HepG2 (cell line): Measurements from ENCODE around the gene ZNF597. TPM values are rescaled to one million over a fixed set of nuclear protein-coding genes. Genes with fewer than 3 reads are reported as not detected.

ENCODE experiments used
- DBP ChIP-seq: sonication (generic); formaldehyde crosslinking; IDR thresholded peaks from 2 replicates; pipeline ENCODE4 v1.4.0; 2020; ENCODE audit warnings: missing genetic modification reagents; ENCODE audit errors: not compliant biosample characterization
- EHMT2 ChIP-seq: fragments of 200-600 bp; sonication (generic); IDR thresholded peaks from 2 replicates; pipeline ENCODE4 v1.7.0; 2017; ENCODE audit warnings: antibody characterized with exemption, low read depth, low read length, borderline replicate concordance
- ERF ChIP-seq: IDR thresholded peaks from 2 replicates; pipeline ENCODE4 v1.6.1; 2018; ENCODE audit warnings: missing biosample characterization, missing genetic modification reagents
- NFYC ChIP-seq: IDR thresholded peaks from 2 replicates; pipeline ENCODE4 v1.6.1; 2016; ENCODE audit warnings: missing genetic modification reagents, missing compliant biosample characterization
- NR2F2 ChIP-seq: IDR thresholded peaks from 2 replicates; pipeline ENCODE4 v1.6.1; 2012; ENCODE audit warnings: low read depth, inconsistent platforms, borderline replicate concordance
- ZNF225 ChIP-seq: sonication (generic); formaldehyde crosslinking; IDR thresholded peaks from 2 replicates; pipeline ENCODE4 v1.4.0; 2020; ENCODE audit warnings: mild to moderate bottlenecking, missing genetic modification reagents
- ZNF326 ChIP-seq: sonication (generic); formaldehyde crosslinking; IDR thresholded peaks from 2 replicates; pipeline ENCODE4 v1.4.0; 2020; ENCODE audit warnings: missing genetic modification reagents, borderline replicate concordance
- ZNF558 ChIP-seq: sonication (generic); formaldehyde crosslinking; IDR thresholded peaks from 2 replicates; pipeline ENCODE4 v1.9.0; 2022; ENCODE audit warnings: mild to moderate bottlenecking, missing genetic modification reagents, borderline replicate concordance
- ZNF777 ChIP-seq: sonication (generic); formaldehyde crosslinking; IDR thresholded peaks from 2 replicates; pipeline ENCODE4 v1.4.0; 2020; ENCODE audit warnings: missing genetic modification reagents
- ZSCAN25 ChIP-seq: sonication (generic); formaldehyde crosslinking; IDR thresholded peaks from 2 replicates; pipeline ENCODE4 v1.8.0; 2022; ENCODE audit warnings: mild to moderate bottlenecking, missing genetic modification reagents
- ZSCAN30 ChIP-seq: sonication (generic); formaldehyde crosslinking; IDR thresholded peaks from 2 replicates; pipeline ENCODE4 v1.5.0; 2020; ENCODE audit warnings: mild to moderate bottlenecking, missing genetic modification reagents
- polyA plus RNA-seq, 8 experiments: library from polyadenylated mRNA; depleted of rRNA in 3 of 8; stranded (reverse) in 7 of 8; unstranded in 1 of 8; fragments of >200 nt; fragmentation: Illumina TruSeq in 4 of 8; extraction: Trizol in 4 of 8; gene quantifications; 2 replicates each; pipeline versions ENCODE4 v1.2.1 to v1.2.3, GENCODE V29; 2011 to 2016; ENCODE audit warnings: low read depth in 4 of 8, missing spikeins in 1 of 8, mixed read lengths in 1 of 8; ENCODE audit not compliant: insufficient read depth in 1 of 8
- total RNA-seq, 5 experiments: library from RNA; depleted of rRNA; stranded (reverse); fragments of >200 nt; fragmentation: Illumina TruSeq; extraction: Trizol; gene quantifications; 2 replicates each; pipeline ENCODE4 v1.2.3, GENCODE V29; 2016; ENCODE audit warnings: low read depth in 1 of 5
- TF ChIP-seq, protein P1 (sequence below): IDR thresholded peaks from 2 replicates; pipeline ENCODE4 v1.6.1; 2016; ENCODE audit warnings: missing biosample characterization, missing genetic modification reagents, low read depth
- TF ChIP-seq, protein P2 (sequence below), 2 experiments: fragments of 450-650 bp in 1 of 2; sonication (generic) in 1 of 2; formaldehyde crosslinking in 1 of 2; IDR thresholded peaks; 2 replicates each; pipeline versions ENCODE4 v1.6.1 to v1.8.0; 2016 to 2022; ENCODE audit warnings: antibody characterized with exemption in 1 of 2, mild to moderate bottlenecking in 1 of 2, missing genetic modification reagents in 1 of 2

The ZNF597 gene
- total and polyA plus RNA-seq, 2 of the 13 experiments (the other 11 are each of a cell fraction or from before 2014, with no cell fraction given), result 1.3 to 2.4 TPM

- TF ChIP-seq ZNF558 (CRISPR knock-in tag) (peak; percentile 87; the same call in 1 of the 2 replicates), ZSCAN25 (CRISPR knock-in tag) (peak; percentile 60; the same call in 1 of the 2 replicates), ZNF326 (no peak), DBP (peak; percentile 37), NR2F2 (no peak), EHMT2 (no peak), ERF (CRISPR knock-in tag) (peak; percentile 75), ZSCAN30 (0 out of 2 replicates have a peak, but pooled peaks have one; percentile 60), NFYC (CRISPR knock-in tag) (peak; percentile 99), ZNF777 (CRISPR knock-in tag) (peak; percentile 63; the same call in 1 of the 2 replicates), ZNF225 (CRISPR knock-in tag) (0 out of 2 replicates have a peak, but pooled peaks have one; percentile 22)
- TF ChIP-seq, protein P1, sequence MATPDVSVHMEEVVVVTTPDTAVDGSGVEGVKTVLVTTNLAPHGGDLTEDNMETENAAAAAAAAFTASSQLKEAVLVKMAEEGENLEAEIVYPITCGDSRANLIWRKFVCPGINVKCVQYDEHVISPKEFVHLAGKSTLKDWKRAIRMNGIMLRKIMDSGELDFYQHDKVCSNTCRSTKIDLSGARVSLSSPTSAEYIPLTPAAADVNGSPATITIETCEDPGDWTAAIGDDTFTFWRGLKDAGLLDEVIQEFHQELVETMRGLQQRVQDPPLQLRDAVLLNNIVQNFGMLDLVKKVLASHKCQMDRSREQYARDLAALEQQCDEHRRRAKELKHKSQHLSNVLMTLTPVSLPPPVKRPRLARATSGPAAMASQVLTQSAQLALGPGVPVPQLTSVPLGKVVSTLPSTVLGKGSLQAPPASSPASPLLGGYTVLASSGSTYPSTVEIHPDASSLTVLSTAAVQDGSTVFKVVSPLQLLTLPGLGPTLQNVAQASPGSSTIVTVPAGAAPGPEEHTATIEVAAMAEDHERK, result peak; percentile 95
- TF ChIP-seq, protein P2, sequence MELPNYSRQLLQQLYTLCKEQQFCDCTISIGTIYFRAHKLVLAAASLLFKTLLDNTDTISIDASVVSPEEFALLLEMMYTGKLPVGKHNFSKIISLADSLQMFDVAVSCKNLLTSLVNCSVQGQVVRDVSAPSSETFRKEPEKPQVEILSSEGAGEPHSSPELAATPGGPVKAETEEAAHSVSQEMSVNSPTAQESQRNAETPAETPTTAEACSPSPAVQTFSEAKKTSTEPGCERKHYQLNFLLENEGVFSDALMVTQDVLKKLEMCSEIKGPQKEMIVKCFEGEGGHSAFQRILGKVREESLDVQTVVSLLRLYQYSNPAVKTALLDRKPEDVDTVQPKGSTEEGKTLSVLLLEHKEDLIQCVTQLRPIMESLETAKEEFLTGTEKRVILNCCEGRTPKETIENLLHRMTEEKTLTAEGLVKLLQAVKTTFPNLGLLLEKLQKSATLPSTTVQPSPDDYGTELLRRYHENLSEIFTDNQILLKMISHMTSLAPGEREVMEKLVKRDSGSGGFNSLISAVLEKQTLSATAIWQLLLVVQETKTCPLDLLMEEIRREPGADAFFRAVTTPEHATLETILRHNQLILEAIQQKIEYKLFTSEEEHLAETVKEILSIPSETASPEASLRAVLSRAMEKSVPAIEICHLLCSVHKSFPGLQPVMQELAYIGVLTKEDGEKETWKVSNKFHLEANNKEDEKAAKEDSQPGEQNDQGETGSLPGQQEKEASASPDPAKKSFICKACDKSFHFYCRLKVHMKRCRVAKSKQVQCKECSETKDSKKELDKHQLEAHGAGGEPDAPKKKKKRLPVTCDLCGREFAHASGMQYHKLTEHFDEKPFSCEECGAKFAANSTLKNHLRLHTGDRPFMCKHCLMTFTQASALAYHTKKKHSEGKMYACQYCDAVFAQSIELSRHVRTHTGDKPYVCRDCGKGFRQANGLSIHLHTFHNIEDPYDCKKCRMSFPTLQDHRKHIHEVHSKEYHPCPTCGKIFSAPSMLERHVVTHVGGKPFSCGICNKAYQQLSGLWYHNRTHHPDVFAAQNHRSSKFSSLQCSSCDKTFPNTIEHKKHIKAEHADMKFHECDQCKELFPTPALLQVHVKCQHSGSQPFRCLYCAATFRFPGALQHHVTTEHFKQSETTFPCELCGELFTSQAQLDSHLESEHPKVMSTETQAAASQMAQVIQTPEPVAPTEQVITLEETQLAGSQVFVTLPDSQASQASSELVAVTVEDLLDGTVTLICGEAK (IDR thresholded peaks at IDR 0.05), result no peak
- TF ChIP-seq, protein P2 (CRISPR knock-in tag; IDR thresholded peaks at IDR 0.05), result peak; percentile 48
Measured at GRCh38 chr16:3400779-3401688, 42.3 kb downstream of the ZNF597 start, which contains the start of the genes ZNF174 and ZSCAN32 (continued).
